GM21423 (cell line): ENCODE results near the gene CABLES1.
"Not testable (repeated sequence)": the region's sequence is repeated elsewhere in the genome, so short reads cannot be mapped to it uniquely, and the experiment has no call there.

Source experiments
- ATAC-seq: cut with Tn5 transposase; IDR thresholded peaks from one replicate; pipeline ENCODE4 v1.9.1; 2021; ENCODE audit warnings: mild to moderate bottlenecking, moderate library complexity; ENCODE audit not compliant: unreplicated experiment

The CABLES1 gene

GRCh38 chr18:23109163-23109562 lies 26.1 kb upstream of the CABLES1 start:
- not testable (repeated sequence) for ATAC-seq

- ATAC-seq, result no peak
Observed at GRCh38 chr18:23113576-23113975, 21.7 kb upstream of the CABLES1 start.

- ATAC-seq, result no peak
Observed at GRCh38 chr18:23114171-23114881, 21.0 kb upstream of the CABLES1 start.

GRCh38 chr18:23114911-23115310 lies 20.4 kb upstream of the CABLES1 start:
- no peak for ATAC-seq

- ATAC-seq, result no peak
Observed at GRCh38 chr18:23115683-23116096, 19.6 kb upstream of the CABLES1 start.

DNA sequence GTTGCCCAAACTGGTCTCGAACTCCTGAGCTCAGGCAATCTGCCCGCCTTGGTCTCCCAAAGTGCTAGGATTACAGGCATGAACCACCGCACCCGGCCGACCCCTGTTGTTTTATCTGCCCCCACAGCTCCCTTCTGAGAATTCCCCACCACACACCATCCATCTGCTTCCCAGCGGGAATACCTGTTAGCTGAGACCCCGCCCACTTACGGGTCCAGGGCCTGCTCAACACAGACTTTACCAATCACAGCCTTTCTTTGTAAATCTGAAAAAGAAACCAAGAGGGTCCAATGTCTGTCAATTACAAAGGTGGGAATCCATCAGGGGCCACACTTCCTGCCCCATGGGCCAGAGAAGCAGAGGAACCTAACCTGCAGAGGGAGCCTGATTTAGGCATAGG lies 14.2 kb upstream of the CABLES1 start:
- no peak for ATAC-seq

GRCh38 chr18:23122334-23123229 lies 12.7 kb upstream of the CABLES1 start:
- ATAC-seq, result no peak

DNA sequence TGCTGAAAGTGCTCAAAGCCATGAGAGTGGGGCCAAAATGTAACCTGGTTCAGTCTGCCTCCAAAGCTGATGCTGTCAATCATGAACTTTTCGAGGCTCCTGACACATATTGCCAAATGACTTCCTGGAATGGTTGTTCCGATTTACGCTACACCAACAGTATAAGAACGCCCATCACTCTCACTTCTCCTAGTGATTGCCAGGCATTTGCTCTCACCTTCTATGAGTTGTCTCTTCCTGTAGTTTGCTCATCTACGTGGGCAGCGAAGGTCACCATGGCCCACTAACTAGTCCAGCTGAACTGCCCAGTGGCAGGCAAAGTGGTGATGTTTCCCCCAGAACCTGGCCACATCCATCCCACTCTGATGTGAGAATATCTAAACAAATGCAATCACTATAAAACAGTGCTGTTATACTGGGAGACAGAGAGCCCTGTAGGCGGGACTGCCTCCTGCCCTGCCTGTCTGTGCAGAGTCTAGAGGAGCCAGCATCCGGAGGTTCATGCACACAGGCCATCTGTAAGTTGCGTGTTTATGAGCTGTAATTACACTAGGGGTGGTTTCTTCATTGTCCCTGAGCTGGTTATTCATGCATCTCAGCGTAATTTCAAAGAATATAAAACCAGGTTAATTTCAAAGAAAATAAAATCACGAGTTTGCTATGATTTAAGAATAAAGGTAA lies 8.8 kb upstream of the CABLES1 start:
- no peak for ATAC-seq

DNA sequence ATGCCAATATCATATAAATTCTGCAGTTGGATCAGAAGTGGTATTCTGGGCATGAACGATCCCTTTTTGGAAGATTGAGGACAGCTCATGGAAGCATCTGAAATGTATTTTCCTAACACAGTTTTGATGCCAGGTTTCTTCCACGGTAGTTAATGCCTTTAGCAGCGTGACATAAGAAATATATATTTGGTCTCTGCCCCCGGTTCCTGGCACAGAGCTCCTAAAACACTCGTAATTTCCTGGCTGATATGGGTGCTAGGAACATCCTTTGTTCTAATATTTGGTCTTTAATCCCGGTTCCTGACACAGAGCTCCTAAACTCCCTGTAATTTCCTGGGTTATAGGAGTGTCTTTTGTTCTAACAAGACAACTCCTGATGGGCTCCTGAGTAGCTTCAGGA lies 8.2 kb upstream of the CABLES1 start:
- no peak for ATAC-seq

DNA sequence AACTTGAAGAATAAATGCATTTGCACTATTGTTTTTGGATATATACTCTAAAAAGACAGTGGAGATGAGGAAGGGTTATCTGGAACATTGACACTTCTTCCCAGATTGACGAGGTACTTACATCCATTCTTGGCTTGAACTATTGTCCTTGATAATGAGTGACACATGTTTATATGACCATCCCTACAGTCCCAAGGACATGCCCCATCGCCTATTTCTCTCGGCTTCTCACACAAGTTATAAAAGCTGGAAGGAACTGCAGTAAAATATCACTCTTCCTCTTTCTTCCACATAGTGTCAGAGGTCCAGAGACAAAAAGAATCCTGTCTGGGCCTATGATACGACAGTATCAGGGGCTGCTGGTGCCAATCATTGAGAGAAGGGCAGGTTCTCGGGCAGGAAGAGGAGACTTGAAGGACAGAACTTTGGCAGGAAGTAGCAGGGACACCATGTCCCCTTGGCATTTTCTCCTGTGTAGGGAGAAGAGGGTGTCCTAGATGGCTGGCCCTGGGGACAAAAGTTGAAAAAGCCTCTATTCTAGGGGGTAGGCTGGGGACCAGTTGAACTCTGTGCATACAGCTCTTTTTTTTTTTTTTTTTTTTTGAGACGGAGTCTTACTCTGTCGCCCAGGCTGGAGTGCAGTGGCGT lies 5.8 kb upstream of the CABLES1 start:
- no peak for ATAC-seq

- ATAC-seq, result no peak
Observed at GRCh38 chr18:23131693-23132319, 3.5 kb upstream of the CABLES1 start.

GRCh38 chr18:23133860-23134779 lies 1.2 kb upstream of the CABLES1 start:
- peak; percentile 41 for ATAC-seq

- peak; percentile 37 for ATAC-seq
Observed at GRCh38 chr18:23135550-23136325, 453 bp downstream of the CABLES1 start.

GRCh38 chr18:23136326-23137096 lies 1.2 kb downstream of the CABLES1 start:
- no peak for ATAC-seq

GRCh38 chr18:23137097-23137635 lies 1.9 kb downstream of the CABLES1 start:
- ATAC-seq, result no peak

GRCh38 chr18:23137788-23138216 lies 2.5 kb downstream of the CABLES1 start:
- no peak for ATAC-seq

- no peak for ATAC-seq
Observed at GRCh38 chr18:23138471-23138870, 3.2 kb downstream of the CABLES1 start.
